Prostate gland (tissue), 2 donors: Measurements from ENCODE around the gene SAMD15. TPM values are rescaled to one million over a fixed set of nuclear protein-coding genes. Genes with fewer than 3 reads are reported as not detected.

Source experiments
- DNase-seq: peaks from one replicate; pipeline ENCODE4 v3.0.0-alpha.2; 2019; ENCODE audit warnings: low spot score
- H3K27ac ChIP-seq, 2 donors: fragments of 200-600 bp; sonication (generic); 2 replicates each; pipeline ENCODE4 v1.5.1; 2017 to 2019
- H3K27me3 ChIP-seq: fragments of 200-600 bp; sonication (generic); replicated peaks from 2 replicates; pipeline ENCODE4 v1.5.1; 2019; ENCODE audit not compliant: insufficient read depth
- H3K36me3 ChIP-seq, 2 donors: fragments of 200-600 bp; sonication (generic); 1 replicate in 1 of 2; 2 replicates in 1 of 2; pipeline versions ENCODE4 v1.5.1 to v1.8.1; 2017 to 2019
- H3K4me1 ChIP-seq: fragments of 200-600 bp; sonication (generic); replicated peaks from 2 replicates; pipeline ENCODE4 v1.5.1; 2019
- H3K4me3 ChIP-seq, 2 donors: fragments of 200-600 bp; sonication (generic); 2 replicates each; pipeline ENCODE4 v1.5.1; 2017 to 2019
- H3K9me3 ChIP-seq: fragments of 200-600 bp; sonication (generic); 2 replicates; pipeline ENCODE4 v1.5.1; 2017
- POLR2A ChIP-seq: fragments of 450-650 bp; IDR thresholded peaks from one replicate; pipeline ENCODE4 v1.6.1; 2016; ENCODE audit warnings: antibody characterized with exemption, mild to moderate bottlenecking
- POLR2AphosphoS5 ChIP-seq: sonication (generic); formaldehyde crosslinking; IDR thresholded peaks from one replicate; pipeline ENCODE4 v1.6.1; 2017; ENCODE audit warnings: antibody characterized with exemption
- WGBS: methylation state at CpG from one replicate; pipeline ENCODE4 v1.1.5; 2018; 5-methylcytosine and 5-hydroxymethylcytosine counted together
- intact Hi-C: fragments of 100-400 bp; cut with DNase I; formaldehyde crosslinking; loops from one replicate; pipeline ENCODE4 v1.14.2; 2022
- total RNA-seq, 2 donors: library from RNA; depleted of rRNA; stranded (reverse); fragments of >200 nt; gene quantifications; one replicate each; pipeline ENCODE4 v1.1.0, GENCODE V29; 2016
- TF ChIP-seq, protein P1 (sequence below), 4 experiments: fragments of 200-600 bp in 2 of 4; fragments of 450-650 bp in 2 of 4; sonication (generic) in 2 of 4; IDR thresholded peaks; 1 replicate in 3 of 4; 2 replicates in 1 of 4; pipeline ENCODE4 v1.5.1; 2016 to 2019; ENCODE audit warnings: antibody characterized with exemption in 4 of 4, mild to moderate bottlenecking in 2 of 4, moderate library complexity in 2 of 4

The SAMD15 gene
- total RNA-seq, 2 donors from 2014 or later = 0.96 to 2.9 TPM

- H3K27ac ChIP-seq = no peak overlapping the region
- no peak for TF ChIP-seq POLR2A
- H3K4me3 ChIP-seq = no peak overlapping the region
- no peaks in the 10 kb centered on the region for H3K4me1 ChIP-seq
- H3K27me3 ChIP-seq = no peaks in the 10 kb centered on the region
- H3K36me3 ChIP-seq = peaks cover 19 to 23% of the 10 kb centered on the region in 2 donors
- no peaks in the 10 kb centered on the region for H3K9me3 ChIP-seq
- DNase-seq = no peak
- intact Hi-C loops = no loop called here
- 94% methylated on average over 3 of the region's 3 CpGs for WGBS
Measured at GRCh38 chr14:77424862-77425261, 47.7 kb downstream of the SAMD15 start.

GRCh38 chr14:77426396-77426795 is 49.2 kb downstream of the SAMD15 start:
- DNase-seq = no peak
- Histone ChIP-seq H3K4me3 (no peak overlapping the region), H3K27me3 (no peaks in the 10 kb centered on the region), H3K36me3 (peaks cover 19 to 23% of the 10 kb centered on the region in 2 donors), H3K9me3 (no peaks in the 10 kb centered on the region), H3K4me1 (no peaks in the 10 kb centered on the region), H3K27ac (no peak overlapping the region)
- TF ChIP-seq, protein P1, sequence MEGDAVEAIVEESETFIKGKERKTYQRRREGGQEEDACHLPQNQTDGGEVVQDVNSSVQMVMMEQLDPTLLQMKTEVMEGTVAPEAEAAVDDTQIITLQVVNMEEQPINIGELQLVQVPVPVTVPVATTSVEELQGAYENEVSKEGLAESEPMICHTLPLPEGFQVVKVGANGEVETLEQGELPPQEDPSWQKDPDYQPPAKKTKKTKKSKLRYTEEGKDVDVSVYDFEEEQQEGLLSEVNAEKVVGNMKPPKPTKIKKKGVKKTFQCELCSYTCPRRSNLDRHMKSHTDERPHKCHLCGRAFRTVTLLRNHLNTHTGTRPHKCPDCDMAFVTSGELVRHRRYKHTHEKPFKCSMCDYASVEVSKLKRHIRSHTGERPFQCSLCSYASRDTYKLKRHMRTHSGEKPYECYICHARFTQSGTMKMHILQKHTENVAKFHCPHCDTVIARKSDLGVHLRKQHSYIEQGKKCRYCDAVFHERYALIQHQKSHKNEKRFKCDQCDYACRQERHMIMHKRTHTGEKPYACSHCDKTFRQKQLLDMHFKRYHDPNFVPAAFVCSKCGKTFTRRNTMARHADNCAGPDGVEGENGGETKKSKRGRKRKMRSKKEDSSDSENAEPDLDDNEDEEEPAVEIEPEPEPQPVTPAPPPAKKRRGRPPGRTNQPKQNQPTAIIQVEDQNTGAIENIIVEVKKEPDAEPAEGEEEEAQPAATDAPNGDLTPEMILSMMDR (IDR thresholded peaks at IDR 0.05) = no peak
- TF ChIP-seq POLR2A (no peak), POLR2AphosphoS5 (no peak)
- intact Hi-C loops = no loop called here
- 96% methylated on average over 3 of the region's 3 CpGs for WGBS

- no peak for DNase-seq
- no peaks in the 10 kb centered on the region for H3K4me1 ChIP-seq
- H3K27me3 ChIP-seq = no peaks in the 10 kb centered on the region
- TF ChIP-seq, protein P1 (IDR thresholded peaks at IDR 0.05) = no peak
- TF ChIP-seq POLR2A = no peak
- no peak for TF ChIP-seq POLR2AphosphoS5
- no peak overlapping the region for H3K4me3 ChIP-seq
- no peak overlapping the region for H3K27ac ChIP-seq
- intact Hi-C loops = no loop called here
- H3K36me3 ChIP-seq = peaks cover 0 to 5% of the 10 kb centered on the region in 2 donors
- no peaks in the 10 kb centered on the region for H3K9me3 ChIP-seq
- WGBS = 95% methylated on average over 3 of the region's 3 CpGs
Measured at GRCh38 chr14:77436042-77436441, 58.9 kb downstream of the SAMD15 start.

GRCh38 chr14:77438596-77438995 is 61.4 kb downstream of the SAMD15 start:
- Histone ChIP-seq H3K27ac (no peak overlapping the region), H3K4me1 (no peaks in the 10 kb centered on the region), H3K4me3 (no peak overlapping the region), H3K9me3 (no peaks in the 10 kb centered on the region), H3K27me3 (no peaks in the 10 kb centered on the region), H3K36me3 (peaks cover 3 to 4% of the 10 kb centered on the region in 2 donors)
- intact Hi-C loops = no loop called here
- 100% methylated on average over 1 of the region's 1 CpG for WGBS
- no peak for DNase-seq
- TF ChIP-seq POLR2AphosphoS5 (no peak), POLR2A (no peak)
- TF ChIP-seq, protein P1 (IDR thresholded peaks at IDR 0.05) = no peak

GRCh38 chr14:77439861-77440260 is 62.7 kb downstream of the SAMD15 start:
- Histone ChIP-seq H3K4me3 (no peak overlapping the region), H3K27ac (no peak overlapping the region), H3K36me3 (peaks cover 3 to 4% of the 10 kb centered on the region in 2 donors), H3K4me1 (no peaks in the 10 kb centered on the region), H3K9me3 (no peaks in the 10 kb centered on the region), H3K27me3 (no peaks in the 10 kb centered on the region)
- TF ChIP-seq POLR2AphosphoS5 = no peak
- no peak for DNase-seq
- intact Hi-C loops = no loop called here
- 94% methylated on average over 4 of the region's 4 CpGs for WGBS

Other genes with a start within 250 kb of the SAMD15 start
- gene ZDHHC22, start 235.6 kb upstream of the SAMD15 start, total RNA-seq = under 1 TPM in 1 of 2 donors, not detected in 1; 0.11 TPM
- gene TMEM63C, start 195.6 kb upstream of the SAMD15 start, total RNA-seq = 1 to 10 TPM; 2.0 to 7.8 TPM
- under 1 TPM in 1 of 2 donors, not detected in 1; 0.91 TPM for gene NGB, start 106.2 kb upstream of the SAMD15 start, total RNA-seq
- gene POMT2, start 56.5 kb upstream of the SAMD15 start, total RNA-seq = 100 to 1,000 TPM in 1 of 2 donors, 1 to 10 TPM in 1; 8.4 to 101 TPM
- gene GSTZ1, start 56.3 kb upstream of the SAMD15 start, total RNA-seq = 10 to 100 TPM; 50.1 to 78.1 TPM
- 10 to 100 TPM; 14.7 to 35.2 TPM for gene TMED8, start 285 bp upstream of the SAMD15 start, total RNA-seq
- gene NOXRED1, start 46.1 kb downstream of the SAMD15 start, total RNA-seq = 1 to 10 TPM in 1 of 2 donors, not detected in 1; 3.5 TPM
- gene VIPAS39, start 80.2 kb downstream of the SAMD15 start, total RNA-seq = 10 to 100 TPM; 19.6 to 45.4 TPM
- 100 to 1,000 TPM; 144 to 267 TPM for gene AHSA1, start 80.7 kb downstream of the SAMD15 start, total RNA-seq
- 10 to 100 TPM in 1 of 2 donors, under 1 TPM in 1; 0.59 to 26.6 TPM for gene ISM2, start 121.4 kb downstream of the SAMD15 start, total RNA-seq
- gene SPTLC2, start 239.3 kb downstream of the SAMD15 start, total RNA-seq = 10 to 100 TPM; 20.0 to 24.5 TPM